KBM-7 (cell line): ENCODE results near the gene MLH3.

Experiments used
- DNase-seq: peaks from one replicate; pipeline ENCODE4 v3.0.0-alpha.2; 2015
- in situ Hi-C: fragments of 300-500 bp; cut with MboI; formaldehyde crosslinking; loops from 2 replicates; pipeline ENCODE4 v1.14.3; 2020; ENCODE audit warnings: low sequenced_read_pairs, low pct_unique_long_range_greater_than_20kb, mixed read lengths

MLH3 gene

DNA sequence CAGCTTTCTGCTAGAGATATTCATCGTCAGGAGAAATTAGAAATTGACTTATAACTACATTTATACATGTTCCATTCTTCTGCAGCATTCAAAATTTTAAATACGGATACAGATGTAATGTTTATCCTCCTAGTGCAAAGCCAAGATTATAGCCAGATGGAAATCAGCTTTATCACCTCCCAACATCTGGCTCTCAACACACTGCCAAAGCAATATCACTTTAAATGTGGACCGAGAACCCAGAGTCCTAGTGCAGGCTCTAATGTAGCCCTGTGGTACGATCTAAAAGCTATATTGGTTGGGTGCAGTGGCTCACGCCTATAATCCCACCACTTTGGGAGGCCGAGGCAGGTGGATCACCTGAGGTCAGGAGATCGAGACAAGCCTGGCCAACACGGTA is 6.5 kb downstream of the MLH3 start:
- no peak for DNase-seq
- in situ Hi-C loops = no loop called here

DNA sequence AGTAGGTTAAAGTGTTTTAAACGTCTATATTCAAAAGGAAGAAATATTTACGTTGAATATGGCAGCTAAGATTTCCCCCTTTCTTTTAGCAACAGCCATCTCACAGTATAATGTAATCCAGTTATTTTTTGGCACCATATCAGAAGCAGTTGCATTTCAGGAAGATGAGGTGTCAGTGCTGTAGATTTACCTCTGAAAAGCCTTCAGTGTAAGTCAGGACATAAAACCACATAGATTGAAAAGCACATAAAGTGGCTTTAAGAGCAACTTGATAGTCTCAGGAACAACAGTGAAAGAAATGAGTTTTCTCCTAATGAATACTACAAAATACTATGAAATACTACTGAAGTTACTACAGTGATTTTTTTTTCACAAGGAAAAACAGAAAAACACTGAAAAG is 6.9 kb downstream of the MLH3 start:
- in situ Hi-C loops = no loop called here

DNA sequence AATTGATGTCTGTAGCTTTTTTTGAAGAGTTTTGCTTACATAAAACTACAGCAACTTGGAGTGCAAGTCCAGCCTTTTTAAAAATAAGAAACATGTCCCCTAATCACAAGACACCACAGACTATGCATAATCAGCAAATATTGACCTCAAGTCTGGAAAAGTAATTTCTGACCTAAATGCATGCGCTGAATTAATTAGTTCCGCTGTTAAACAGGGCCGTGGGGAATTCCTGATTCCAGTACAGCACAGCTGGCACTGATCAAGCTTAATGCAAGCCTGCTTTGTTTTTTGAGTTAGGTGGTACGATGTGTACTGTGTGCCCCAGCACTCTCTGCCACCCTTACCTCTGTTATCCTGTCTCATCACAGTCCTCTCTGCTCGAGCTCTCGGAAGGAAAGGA is 9.2 kb downstream of the MLH3 start:
- in situ Hi-C loops = no loop called here

More for the DNA sequence above, 6.9 kb downstream of the MLH3 start:
- no peak for DNase-seq

DNA sequence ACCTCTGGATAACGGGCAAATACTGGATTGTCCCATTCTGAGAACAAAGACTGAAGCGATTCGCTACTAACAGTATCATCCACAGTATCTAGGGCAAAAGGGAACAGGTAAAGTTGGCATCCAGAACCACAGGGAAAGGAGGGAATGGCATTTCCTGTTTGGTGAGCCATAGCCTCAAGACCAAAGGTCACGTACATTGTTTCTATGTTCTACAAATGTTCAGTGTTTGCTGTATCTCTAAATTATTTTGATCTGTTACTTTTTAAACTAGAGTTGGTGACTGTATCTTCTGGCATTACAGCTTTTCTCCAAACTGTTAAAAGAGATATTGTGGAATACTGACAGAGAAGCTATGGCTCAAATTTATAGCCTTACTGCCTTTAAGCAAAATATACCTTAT is 9.7 kb downstream of the MLH3 start:
- no peak for DNase-seq

More for the DNA sequence above, 9.2 kb downstream of the MLH3 start:
- DNase-seq = no peak

DNA sequence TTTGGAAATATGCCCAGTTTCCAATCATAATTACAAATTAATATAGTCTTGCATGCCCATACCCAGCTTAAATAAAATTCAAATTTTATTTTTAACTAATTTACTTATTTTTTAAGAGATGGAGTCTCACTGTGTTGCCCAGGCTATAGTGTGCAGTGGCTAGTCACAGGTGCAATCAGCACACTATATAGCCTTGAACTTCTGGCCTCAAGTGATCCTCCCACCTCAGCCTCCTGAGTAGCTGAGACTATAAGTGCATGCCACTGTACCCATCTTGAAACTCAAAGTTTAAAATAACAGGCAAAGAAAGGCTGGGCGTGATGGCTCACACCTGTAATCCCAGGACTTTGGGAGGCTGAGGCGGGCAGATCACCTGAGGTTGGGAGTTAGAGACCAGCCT is 10.3 kb downstream of the MLH3 start:
- in situ Hi-C loops = no loop called here

More for the DNA sequence above, 9.7 kb downstream of the MLH3 start:
- in situ Hi-C loops = no loop called here

DNA sequence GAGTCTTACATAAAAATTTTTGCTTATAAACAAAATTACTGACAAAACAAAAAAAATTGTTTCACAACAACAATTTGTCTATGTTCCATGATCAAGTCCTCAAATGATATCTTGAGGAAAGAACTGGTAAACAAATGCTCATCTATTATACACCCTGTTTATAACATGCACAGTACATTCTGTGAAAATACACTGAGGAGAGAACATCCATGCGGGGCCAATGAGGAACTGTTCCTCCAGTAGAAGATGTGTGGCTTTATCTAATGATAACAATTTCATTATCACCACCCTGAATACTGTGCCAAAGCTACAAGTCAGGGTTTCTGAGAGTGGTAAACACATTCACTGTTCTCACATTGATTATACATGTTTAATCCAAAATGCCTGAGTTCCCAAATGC is 10.8 kb downstream of the MLH3 start:
- DNase-seq = no peak
- in situ Hi-C loops = no loop called here

More for the DNA sequence above, 10.3 kb downstream of the MLH3 start:
- DNase-seq = no peak

DNA sequence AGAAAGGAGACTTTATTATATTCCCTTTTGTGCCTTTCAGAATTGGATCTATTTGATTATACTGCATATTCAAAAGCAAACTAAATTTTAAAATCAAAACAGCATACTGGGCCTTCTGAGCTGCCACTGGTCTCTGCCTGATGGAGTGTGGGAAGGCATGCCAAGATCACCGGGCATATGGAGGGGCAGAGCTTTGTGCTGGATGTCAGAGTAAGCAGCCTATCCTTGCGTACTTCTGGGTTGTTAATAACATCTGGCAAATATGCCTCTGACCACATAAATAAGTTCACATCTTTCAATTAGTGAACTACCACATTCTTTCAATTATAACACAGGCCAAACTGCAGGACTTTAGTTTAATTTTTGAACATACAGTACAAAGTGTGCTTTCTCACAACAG is 18.3 kb downstream of the MLH3 start:
- in situ Hi-C loops = no loop called here
- no peak for DNase-seq

DNA sequence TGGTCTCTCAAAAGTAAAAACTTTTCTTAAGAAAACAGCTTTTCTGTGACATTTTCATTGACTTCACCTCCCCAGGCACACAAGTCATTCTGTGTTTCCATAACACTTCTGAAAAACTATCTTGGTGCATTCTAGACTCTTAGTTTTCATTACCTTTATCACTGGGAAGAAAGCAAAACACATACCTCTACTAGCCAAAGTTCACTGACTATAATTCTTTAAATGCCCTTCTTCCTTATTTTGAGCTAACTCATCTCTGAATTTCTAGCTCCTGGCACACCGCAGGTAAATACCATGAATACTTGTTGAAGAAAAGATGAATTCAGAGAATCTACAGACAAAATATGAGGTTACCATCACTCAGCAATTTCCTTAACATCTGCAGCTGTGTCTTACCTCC is 21.1 kb downstream of the MLH3 start:
- no peak for DNase-seq
- in situ Hi-C loops = no loop called here

DNA sequence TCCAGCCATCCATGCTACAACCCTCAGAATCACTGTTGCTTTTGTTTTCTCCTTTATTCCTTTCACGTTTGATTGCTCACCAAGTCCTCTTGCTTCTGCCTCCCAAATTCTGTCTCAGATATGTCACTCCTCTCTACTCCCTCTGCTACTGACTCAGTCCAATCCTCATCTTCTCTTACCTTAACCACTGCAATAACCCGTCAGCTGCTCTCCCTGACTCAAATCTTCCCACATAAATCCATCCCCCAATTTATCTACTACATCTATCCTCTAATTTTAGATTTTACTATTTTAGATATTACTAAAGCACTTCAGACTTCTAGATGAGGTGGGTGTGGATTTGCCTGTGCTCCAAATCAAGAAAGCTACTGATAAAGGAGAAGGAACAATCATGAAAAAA is 25.4 kb downstream of the MLH3 start:
- in situ Hi-C loops = no loop called here
- no peak for DNase-seq

DNA sequence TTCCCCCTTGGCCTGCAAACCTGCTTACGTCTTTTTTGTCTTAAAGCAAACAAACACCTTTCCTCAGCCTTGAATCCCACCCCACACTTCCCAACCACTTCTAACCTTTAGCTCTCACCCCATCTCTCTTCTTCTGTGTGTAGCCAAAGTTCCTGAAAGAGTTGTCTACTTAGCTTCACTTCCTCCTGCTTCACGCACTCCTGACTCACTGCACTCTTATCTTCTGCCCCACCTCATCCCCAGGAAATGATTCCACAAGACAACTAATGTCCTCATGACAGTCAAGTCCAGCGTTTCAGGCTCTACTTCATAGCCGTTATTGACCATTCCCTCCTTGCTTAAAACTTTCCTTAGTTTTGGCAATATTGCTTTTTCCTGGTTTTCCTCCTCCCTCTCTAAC is 26.2 kb downstream of the MLH3 start:
- DNase-seq = peak; percentile 23
- in situ Hi-C loops = no loop called here

DNA sequence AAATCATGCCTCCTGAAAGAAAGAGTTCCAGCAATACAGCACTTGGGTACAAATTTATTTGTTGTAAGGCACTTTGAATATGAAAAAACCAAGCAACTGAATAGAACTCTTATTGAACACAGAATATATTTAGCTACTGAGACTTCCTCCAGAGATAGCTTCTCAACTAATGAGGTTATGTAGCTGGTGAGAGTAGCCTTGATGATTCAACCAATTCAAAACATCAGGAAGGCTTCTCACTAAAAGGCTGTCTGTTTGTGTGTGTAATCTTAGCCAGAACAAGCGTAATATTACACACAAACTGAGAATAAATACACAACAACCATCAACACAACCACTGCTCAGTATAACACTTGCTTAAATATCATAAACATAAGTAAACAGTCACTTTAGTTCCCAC is 28.2 kb downstream of the MLH3 start:
- in situ Hi-C loops = no loop called here

DNA sequence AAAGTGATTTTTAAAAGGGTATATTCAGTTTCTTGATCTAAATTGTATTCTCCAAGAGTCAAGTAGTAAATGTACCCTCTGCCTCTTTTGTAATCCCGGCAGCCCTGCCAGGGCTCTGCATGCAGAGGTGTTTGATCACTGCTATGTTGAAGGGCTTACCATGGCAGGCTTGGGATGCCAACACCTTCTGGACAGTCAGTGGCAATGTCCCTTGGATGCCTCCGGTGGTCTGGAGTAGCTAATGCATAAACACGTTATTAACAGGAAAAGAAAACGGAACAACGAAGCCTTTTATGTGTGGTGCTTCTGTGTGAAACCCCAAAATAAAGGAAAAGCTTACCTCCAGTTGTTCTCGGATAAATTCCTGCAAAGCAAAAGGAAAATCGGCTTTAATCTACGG is 28.6 kb downstream of the MLH3 start:
- no peak for DNase-seq
- in situ Hi-C loops = no loop called here

More for the DNA sequence above, 28.2 kb downstream of the MLH3 start:
- DNase-seq = no peak

DNA sequence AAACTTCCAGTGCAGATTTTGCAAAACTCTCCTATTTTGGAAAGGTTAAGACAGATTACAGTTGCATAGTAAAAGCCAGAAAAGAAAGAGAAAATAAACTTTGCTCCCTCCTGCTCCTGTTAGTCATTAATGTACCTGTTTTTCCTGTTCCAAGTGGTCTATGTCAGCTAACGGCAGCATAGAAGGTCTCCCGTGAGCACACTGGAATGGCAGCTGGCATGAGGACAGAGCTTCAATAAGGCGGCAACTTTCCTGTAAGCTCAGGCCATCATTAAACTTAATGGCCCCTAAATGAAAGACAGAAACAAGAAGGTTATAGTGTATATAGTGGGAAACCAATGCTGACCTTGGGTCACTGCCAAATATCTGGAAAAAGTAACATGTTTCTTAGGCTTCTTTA is 32.6 kb downstream of the MLH3 start:
- no peak for DNase-seq
- in situ Hi-C loops = no loop called here

DNA sequence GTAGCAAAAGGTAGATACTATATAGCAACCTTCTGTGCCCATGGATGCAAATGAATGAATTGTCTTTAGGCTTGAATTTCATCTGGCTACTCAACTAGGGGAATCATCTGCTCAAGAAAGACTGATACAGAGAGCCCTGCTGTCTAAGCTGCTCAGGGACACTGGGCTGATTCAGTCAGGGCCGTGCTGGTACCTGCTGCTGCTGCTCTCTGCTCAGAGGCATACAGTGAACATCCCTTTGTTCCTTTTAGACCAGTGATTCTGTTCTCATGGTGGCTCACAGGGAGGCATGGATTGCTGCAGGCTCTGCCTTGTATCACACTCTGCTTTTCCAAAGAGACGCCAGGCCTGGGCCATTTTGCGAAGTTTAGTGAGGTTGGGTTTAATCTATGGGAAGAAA is 34.5 kb downstream of the MLH3 start:
- DNase-seq = no peak
- in situ Hi-C loops = no loop called here

DNA sequence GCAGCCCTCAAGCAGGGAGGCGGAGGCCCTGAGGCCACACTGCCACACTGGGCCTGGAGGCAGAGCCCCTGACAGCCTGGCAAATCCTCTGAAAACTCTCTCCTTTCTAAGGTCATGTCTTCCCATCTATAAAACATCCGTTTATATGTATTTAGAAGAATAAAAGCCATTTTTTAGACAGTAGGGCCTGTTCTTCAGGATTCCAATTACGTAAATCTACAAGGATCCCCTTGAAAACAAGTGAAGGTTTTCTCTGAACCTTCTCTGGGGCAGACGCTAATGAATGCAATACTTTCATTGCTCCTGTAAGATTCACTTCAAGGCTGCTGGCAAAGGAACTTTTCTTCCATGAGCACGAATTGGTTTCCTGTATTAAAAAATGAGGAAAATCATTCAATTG is 35.8 kb downstream of the MLH3 start:
- in situ Hi-C loops = no loop called here
- DNase-seq = no peak

DNA sequence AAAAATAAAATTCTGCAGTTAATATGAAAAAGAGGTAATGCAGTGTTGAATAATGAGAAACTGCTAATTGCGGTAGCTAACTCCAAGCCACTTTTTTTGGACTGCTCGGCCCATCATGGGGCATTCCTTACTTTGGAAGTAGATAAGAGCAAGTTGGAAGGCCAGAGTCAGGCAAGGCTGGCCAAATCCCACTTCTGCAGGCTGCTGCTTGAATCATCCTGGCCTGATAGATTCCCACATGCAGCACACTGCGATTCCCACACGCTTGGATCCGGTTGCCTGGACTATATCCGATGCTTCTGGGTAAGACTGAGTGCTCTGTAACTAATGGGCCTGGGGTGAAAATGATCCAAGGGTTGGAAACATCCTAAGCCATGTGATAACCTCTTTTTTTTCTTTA is 38.0 kb downstream of the MLH3 start:
- no peak for DNase-seq
- in situ Hi-C loops = no loop called here

DNA sequence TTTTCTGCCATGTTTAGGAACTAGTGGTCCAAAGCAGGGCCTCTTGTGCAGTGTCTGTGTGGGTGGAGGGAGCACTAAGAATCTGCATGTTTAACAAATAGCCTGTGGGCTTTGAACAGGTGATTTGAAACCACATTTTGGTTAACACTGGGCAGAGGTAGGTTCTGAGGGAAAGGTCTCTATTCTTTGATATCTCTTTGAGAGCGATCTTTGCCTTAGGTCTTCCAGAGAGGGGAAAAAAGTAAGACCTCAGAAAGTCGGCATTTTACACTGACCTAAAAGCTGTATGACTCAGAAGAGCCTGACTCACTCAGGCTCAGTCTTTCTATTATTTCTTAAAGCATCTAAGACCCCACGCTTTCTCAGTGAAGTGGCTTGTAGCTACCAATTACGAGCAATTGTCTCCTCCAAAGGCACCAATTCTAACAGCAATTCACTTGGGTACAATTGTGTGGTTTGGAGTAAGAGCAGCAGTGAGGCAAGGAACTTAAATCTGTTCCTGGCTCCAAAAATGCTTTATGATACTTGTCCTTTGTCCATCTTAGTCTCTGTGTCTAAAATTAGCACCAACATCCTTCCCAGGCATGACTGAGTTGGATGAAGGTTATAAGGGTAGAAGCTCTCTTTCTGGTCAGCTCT is 39.8 kb downstream of the MLH3 start:
- in situ Hi-C loops = no loop called here
- DNase-seq = no peak

DNA sequence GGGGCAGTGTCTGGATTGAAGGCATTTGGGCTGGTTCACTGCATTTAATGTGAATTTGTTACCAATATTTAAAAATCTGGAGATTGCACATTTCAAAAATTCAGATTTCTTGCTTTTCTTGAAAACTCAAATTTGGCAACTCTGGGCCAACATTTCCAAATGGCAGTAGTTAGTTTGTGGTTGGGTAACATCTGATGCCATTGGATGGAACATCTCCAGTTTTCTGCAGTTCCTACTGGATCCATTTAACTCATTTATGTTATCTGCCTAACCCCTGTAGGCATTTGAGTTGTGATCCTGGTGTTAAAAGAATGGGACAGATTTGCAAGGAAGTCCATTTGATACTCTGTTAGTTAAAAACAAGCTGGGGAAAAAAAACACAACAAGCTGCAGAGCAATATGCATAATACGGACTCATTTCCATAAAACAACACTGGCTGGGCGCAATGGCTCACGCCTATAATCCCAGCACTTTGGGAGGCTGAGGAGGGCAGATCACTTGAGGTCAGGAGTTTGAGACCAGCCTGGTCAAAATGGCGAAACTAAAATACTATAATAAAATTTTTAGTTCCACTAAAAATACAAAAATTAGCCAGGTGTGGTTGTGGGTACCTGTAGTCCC is 40.7 kb downstream of the MLH3 start:
- in situ Hi-C loops = no loop called here
- no peak for DNase-seq

DNA sequence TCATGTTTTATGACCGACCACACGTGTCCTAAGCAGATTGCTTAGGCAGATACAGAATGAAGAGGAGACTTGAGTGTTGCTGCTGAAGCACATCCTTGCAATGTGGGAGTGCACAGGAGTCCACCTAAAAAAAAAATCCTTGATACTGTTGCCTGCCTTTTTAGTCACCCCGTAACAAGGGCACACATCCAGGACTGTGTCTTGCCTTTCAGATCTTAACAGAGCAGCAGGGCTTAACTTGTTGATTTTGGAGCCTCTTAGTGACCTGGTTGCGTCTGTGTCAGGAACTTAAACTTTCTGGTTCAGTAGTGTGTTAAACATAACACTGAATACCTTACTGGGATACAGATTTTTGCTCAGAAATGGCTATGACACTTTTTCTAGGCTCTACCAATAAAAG is 42.1 kb downstream of the MLH3 start:
- DNase-seq = no peak
- in situ Hi-C loops = no loop called here

DNA sequence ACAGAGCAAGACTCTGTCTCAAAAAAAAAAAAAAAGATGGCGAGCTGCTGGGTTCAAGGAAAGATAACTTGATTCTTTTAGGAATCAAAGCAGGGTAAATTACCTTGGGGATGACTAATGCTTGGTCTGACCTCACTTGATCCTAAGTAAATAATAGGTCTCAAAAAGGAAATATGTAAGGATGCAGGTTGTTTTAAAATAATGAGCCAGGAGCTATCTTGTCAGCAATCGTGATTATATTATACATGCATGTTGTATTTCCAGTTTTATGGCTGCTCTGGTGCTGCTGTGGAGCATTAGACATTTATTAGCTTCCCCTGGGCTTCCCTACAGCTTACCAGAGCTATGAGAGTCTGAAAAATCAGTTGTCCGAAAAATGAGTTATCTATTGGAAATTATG is 45.9 kb downstream of the MLH3 start:
- DNase-seq = no peak
- in situ Hi-C loops = no loop called here
